DOHH2 (cell line): ENCODE results near the gene C4orf17.

Experiments
- H3F3A ChIP-seq: fragments of 200-600 bp; sonication (generic), shearing (Covaris generic); 2 replicates; pipeline ENCODE4 v1.6.0; 2016; ENCODE audit warnings: antibody characterized with exemption, mild to moderate bottlenecking; ENCODE audit not compliant: control insufficient read depth, insufficient read depth
- H3K27ac ChIP-seq: fragments of 200-600 bp; sonication (generic); 2 replicates; pipeline ENCODE4 v1.5.1; 2014; ENCODE audit warnings: low read depth, mild to moderate bottlenecking, low read length, moderate library complexity
- H3K27me3 ChIP-seq: fragments of 200-600 bp; sonication (generic); 2 replicates; pipeline ENCODE4 v1.6.1; 2014; ENCODE audit warnings: mild to moderate bottlenecking, low read length, mixed read lengths; ENCODE audit not compliant: control insufficient read depth
- H3K36me3 ChIP-seq: fragments of 200-600 bp; sonication (generic); 2 replicates; pipeline ENCODE4 v1.6.1; 2014; ENCODE audit warnings: mild to moderate bottlenecking, low read length, moderate library complexity, mixed read lengths; ENCODE audit not compliant: control insufficient read depth
- H3K4me1 ChIP-seq: fragments of 200-600 bp; sonication (generic); 2 replicates; pipeline ENCODE4 v1.6.1; 2014; ENCODE audit warnings: mild to moderate bottlenecking, low read length, mixed read lengths; ENCODE audit not compliant: control insufficient read depth
- H3K4me2 ChIP-seq: fragments of 200-600 bp; sonication (generic); 2 replicates; pipeline ENCODE4 v1.6.0; 2014; ENCODE audit warnings: mild to moderate bottlenecking, low read length, moderate library complexity
- H3K4me3 ChIP-seq: fragments of 200-600 bp; sonication (generic); 2 replicates; pipeline ENCODE4 v1.5.1; 2014; ENCODE audit warnings: mild to moderate bottlenecking, low read length, mixed read lengths
- H3K79me2 ChIP-seq: fragments of 200-600 bp; sonication (generic); 2 replicates; pipeline ENCODE4 v1.6.1; 2014; ENCODE audit warnings: mild to moderate bottlenecking, low read length, mixed read lengths; ENCODE audit not compliant: control insufficient read depth
- H3K9me2 ChIP-seq: fragments of 200-600 bp; sonication (generic); replicated peaks from 2 replicates; pipeline ENCODE4 v1.6.1; 2014; ENCODE audit warnings: mild to moderate bottlenecking, low read length, mixed read lengths; ENCODE audit not compliant: control insufficient read depth
- H3K9me3 ChIP-seq: fragments of 200-600 bp; sonication (generic); 2 replicates; pipeline ENCODE4 v1.6.1; 2014; ENCODE audit warnings: antibody characterized with exemption, low read length, mixed read lengths; ENCODE audit not compliant: control insufficient read depth, insufficient read depth
- H4K20me1 ChIP-seq: fragments of 200-600 bp; sonication (generic); 2 replicates; pipeline ENCODE4 v1.6.0; 2014; ENCODE audit warnings: low read depth, mild to moderate bottlenecking, antibody characterized with exemption, low read length, moderate library complexity; ENCODE audit not compliant: control insufficient read depth, insufficient read depth
- EZH2phosphoT487 ChIP-seq: fragments of 200-600 bp; sonication (generic); IDR thresholded peaks from 2 replicates; pipeline ENCODE4 v1.6.1; 2017; ENCODE audit warnings: borderline replicate concordance, mild to moderate bottlenecking, antibody characterized with exemption, low read length, moderate library complexity, mixed read lengths
- TF ChIP-seq, protein P1 (sequence below): fragments of 200-600 bp; sonication (generic); IDR thresholded peaks from one replicate; pipeline ENCODE4 v1.5.1; 2014; ENCODE audit warnings: antibody characterized with exemption, mild to moderate bottlenecking, low read depth, low read length; ENCODE audit not compliant: poor library complexity, severe bottlenecking

C4orf17 gene

DNA sequence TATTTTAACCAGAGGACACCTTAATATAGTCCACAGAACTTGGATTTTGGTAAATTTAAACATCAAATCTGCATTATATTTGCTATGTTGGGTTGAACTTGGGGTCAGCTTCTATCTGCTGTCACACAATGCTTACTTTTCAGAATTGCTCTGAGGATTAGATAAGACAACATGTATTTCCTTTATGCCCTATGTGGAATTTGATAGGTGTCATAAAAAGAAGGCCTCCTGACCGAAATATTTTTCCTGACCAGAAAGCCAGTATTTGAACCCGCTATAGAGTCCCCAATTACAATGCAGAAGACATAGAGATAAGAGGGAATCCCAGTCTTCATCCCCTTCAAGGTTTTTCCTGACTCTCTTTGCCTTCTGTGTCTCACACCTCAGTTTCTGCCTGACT lies 67.9 kb downstream of the C4orf17 start:
- Histone ChIP-seq H3K36me3 (no peaks in the 10 kb centered on the region), H3K9me2 (no peaks in the 10 kb centered on the region), H3K4me1 (peaks cover 16% of the 10 kb centered on the region), H3K27ac (no peak overlapping the region), H3K27me3 (no peaks in the 10 kb centered on the region; the same call in 1 of the 2 replicates), H3K4me3 (no peak overlapping the region), H3K4me2 (no peak overlapping the region), H3K79me2 (no peaks in the 10 kb centered on the region), H3F3A (no peaks in the 10 kb centered on the region), H4K20me1 (no peaks in the 10 kb centered on the region), H3K9me3 (no peaks in the 10 kb centered on the region)
- TF ChIP-seq EZH2phosphoT487, result no peak
- TF ChIP-seq, protein P1, sequence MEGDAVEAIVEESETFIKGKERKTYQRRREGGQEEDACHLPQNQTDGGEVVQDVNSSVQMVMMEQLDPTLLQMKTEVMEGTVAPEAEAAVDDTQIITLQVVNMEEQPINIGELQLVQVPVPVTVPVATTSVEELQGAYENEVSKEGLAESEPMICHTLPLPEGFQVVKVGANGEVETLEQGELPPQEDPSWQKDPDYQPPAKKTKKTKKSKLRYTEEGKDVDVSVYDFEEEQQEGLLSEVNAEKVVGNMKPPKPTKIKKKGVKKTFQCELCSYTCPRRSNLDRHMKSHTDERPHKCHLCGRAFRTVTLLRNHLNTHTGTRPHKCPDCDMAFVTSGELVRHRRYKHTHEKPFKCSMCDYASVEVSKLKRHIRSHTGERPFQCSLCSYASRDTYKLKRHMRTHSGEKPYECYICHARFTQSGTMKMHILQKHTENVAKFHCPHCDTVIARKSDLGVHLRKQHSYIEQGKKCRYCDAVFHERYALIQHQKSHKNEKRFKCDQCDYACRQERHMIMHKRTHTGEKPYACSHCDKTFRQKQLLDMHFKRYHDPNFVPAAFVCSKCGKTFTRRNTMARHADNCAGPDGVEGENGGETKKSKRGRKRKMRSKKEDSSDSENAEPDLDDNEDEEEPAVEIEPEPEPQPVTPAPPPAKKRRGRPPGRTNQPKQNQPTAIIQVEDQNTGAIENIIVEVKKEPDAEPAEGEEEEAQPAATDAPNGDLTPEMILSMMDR, result no peak

- H3K4me2 ChIP-seq, result no peak overlapping the region
- no peak for TF ChIP-seq EZH2phosphoT487
- TF ChIP-seq, protein P1, result no peak
- H3K27me3 ChIP-seq, result peaks cover 6% of the 10 kb centered on the region; the same call in 1 of the 2 replicates
- H3K4me3 ChIP-seq, result no peak overlapping the region
- H3K9me2 ChIP-seq, result no peaks in the 10 kb centered on the region
- no peaks in the 10 kb centered on the region for H4K20me1 ChIP-seq
- no peak overlapping the region for H3K27ac ChIP-seq
- H3K79me2 ChIP-seq, result no peaks in the 10 kb centered on the region
- H3K4me1 ChIP-seq, result no peaks in the 10 kb centered on the region
- H3K36me3 ChIP-seq, result no peaks in the 10 kb centered on the region
- no peaks in the 10 kb centered on the region for H3F3A ChIP-seq
- no peaks in the 10 kb centered on the region; the same call in 1 of the 2 replicates for H3K9me3 ChIP-seq
Measured at GRCh38 chr4:99585516-99585915, 74.7 kb downstream of the C4orf17 start.

DNA sequence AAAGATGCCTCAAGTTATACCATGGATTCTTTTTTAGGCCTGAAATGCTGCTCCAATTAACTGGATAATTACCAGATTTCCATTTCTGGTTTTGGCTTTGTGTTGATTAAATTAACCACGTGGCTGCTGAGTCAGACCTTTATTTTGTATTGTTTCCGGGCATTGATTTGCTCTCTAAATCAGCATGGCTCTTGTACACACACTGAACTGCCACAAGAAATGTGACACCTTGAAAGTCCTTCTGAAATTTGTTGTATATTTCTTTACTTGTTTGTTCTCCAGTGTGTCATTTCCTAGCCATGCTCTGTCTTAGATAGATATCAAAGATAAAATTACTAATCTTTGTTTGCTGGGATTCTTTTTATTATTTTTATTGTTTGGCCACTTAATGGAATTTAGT lies 75.5 kb downstream of the C4orf17 start:
- Histone ChIP-seq H3K79me2 (no peaks in the 10 kb centered on the region), H3K9me2 (no peaks in the 10 kb centered on the region), H4K20me1 (no peaks in the 10 kb centered on the region), H3K27ac (no peak overlapping the region), H3K9me3 (no peaks in the 10 kb centered on the region; the same call in 1 of the 2 replicates), H3K27me3 (peaks cover 6% of the 10 kb centered on the region; the same call in 1 of the 2 replicates), H3F3A (no peaks in the 10 kb centered on the region), H3K36me3 (no peaks in the 10 kb centered on the region), H3K4me2 (no peak overlapping the region), H3K4me1 (no peaks in the 10 kb centered on the region), H3K4me3 (no peak overlapping the region)
- TF ChIP-seq EZH2phosphoT487, result no peak
- TF ChIP-seq, protein P1, result no peak

DNA sequence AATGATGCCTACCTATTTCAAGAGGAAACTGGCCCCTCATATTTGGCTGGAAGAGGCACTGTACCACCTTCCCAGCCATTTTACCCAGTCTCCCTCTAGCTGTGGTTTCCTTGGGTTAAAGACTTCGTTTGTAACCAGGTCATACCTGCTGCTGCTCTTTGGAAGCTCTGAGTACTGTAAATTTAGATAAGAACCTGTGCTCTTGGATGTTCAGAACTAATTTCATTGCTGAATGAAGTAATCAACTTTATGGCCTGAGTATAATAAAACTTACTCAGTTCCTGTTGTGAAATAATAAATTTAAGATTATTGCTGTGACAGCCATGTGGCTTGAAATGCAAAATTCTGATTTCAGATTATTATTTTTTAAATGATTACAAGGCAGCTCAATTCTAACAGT lies 76.0 kb downstream of the C4orf17 start:
- no peak overlapping the region for H3K4me2 ChIP-seq
- H4K20me1 ChIP-seq, result no peaks in the 10 kb centered on the region
- no peaks in the 10 kb centered on the region for H3K4me1 ChIP-seq
- no peaks in the 10 kb centered on the region for H3K79me2 ChIP-seq
- H3K27me3 ChIP-seq, result peaks cover 6% of the 10 kb centered on the region; the same call in 1 of the 2 replicates
- H3F3A ChIP-seq, result no peaks in the 10 kb centered on the region
- TF ChIP-seq EZH2phosphoT487, result no peak
- TF ChIP-seq, protein P1, result no peak
- H3K9me3 ChIP-seq, result no peaks in the 10 kb centered on the region; the same call in 1 of the 2 replicates
- no peak overlapping the region for H3K27ac ChIP-seq
- H3K36me3 ChIP-seq, result no peaks in the 10 kb centered on the region
- H3K4me3 ChIP-seq, result no peak overlapping the region
- no peaks in the 10 kb centered on the region for H3K9me2 ChIP-seq
